B cell (primary cell): ENCODE results near the gene NETO1.

Source experiments
- EZH2 ChIP-seq: IDR thresholded peaks from 2 replicates; pipeline ENCODE4 v1.6.1; 2012; ENCODE audit warnings: borderline replicate concordance, low read depth, mild to moderate bottlenecking, moderate library complexity, low read length; ENCODE audit not compliant: insufficient read depth, poor library complexity, severe bottlenecking
- TF ChIP-seq, protein P1 (sequence below): fragments of 200-600 bp; IDR thresholded peaks from one replicate; pipeline ENCODE4 v1.8.0; 2022; ENCODE audit warnings: antibody characterized with exemption, mild to moderate bottlenecking

DNA sequence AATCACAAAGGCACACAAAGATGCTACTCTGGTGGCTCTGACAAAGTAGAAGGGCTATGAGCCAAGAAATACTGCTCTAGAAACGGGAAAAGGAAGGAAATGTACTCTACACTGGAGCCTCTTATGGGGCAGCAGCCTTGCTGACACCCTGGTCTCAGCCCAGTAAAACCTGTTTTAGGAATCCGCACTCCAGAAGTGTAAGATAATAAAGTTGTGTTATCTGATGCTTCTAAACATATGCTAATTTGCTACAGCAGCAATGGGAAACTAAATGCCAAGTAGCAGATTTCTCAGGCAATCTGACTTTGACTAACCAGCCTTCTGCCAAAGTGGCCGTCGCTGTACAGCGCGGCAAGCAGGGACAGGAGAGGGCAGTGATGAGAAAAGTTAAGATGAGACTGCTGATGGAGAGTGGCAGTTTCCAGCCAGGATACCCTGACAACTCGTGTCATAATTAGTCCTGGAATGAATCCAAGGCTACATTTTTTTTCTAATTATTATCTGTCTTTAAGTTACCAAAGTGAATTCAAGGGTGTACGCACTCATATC lies 99.0 kb downstream of the NETO1 start:
- TF ChIP-seq, protein P1, sequence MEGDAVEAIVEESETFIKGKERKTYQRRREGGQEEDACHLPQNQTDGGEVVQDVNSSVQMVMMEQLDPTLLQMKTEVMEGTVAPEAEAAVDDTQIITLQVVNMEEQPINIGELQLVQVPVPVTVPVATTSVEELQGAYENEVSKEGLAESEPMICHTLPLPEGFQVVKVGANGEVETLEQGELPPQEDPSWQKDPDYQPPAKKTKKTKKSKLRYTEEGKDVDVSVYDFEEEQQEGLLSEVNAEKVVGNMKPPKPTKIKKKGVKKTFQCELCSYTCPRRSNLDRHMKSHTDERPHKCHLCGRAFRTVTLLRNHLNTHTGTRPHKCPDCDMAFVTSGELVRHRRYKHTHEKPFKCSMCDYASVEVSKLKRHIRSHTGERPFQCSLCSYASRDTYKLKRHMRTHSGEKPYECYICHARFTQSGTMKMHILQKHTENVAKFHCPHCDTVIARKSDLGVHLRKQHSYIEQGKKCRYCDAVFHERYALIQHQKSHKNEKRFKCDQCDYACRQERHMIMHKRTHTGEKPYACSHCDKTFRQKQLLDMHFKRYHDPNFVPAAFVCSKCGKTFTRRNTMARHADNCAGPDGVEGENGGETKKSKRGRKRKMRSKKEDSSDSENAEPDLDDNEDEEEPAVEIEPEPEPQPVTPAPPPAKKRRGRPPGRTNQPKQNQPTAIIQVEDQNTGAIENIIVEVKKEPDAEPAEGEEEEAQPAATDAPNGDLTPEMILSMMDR = no peak
- TF ChIP-seq EZH2 = no peak
